Panc1 (cell line): ENCODE results near the gene RASSF5. TPM values are rescaled to one million over a fixed set of nuclear protein-coding genes. Genes with fewer than 3 reads are reported as not detected.

Experiments used
- ATAC-seq: fragments of 200-7000 bp; cut with Tn5 transposase; 2 replicates; pipeline ENCODE4 v1.9.1; 2020; ENCODE audit warnings: mild to moderate bottlenecking, moderate library complexity
- BruUV-seq: library from RNA; stranded (reverse); fragments of 400-500 nt; replicated peaks from 2 replicates; lab custom pipeline; 2021; lab: Mats Ljungman, UMichigan
- CTCF ChIA-PET: fragments of 300-600 bp; sonication (Branson Sonifier 250); formaldehyde crosslinking; loops from one replicate; lab custom pipeline; 2022; ENCODE audit warnings: antibody characterized with exemption; lab: Charles Lee
- POLR2A ChIA-PET: fragments of 300-600 bp; sonication (Branson Sonifier 250); formaldehyde crosslinking; loops from one replicate; lab custom pipeline; 2022; ENCODE audit warnings: antibody characterized with exemption; lab: Charles Lee
- DNase-seq: peaks from one replicate; pipeline ENCODE4 v3.0.0-alpha.2; 2010; ENCODE audit warnings: low read depth, low spot score
- H3K27ac ChIP-seq: 2 replicates; pipeline ENCODE4 v1.5.1; 2011; ENCODE audit warnings: mild to moderate bottlenecking, low read length, inconsistent platforms
- H3K27me3 ChIP-seq: fragments of 200-500 bp; sonication (Bioruptor generic); 2 replicates; pipeline ENCODE4 v1.6.0; 2014; ENCODE audit warnings: low read length, inconsistent platforms; ENCODE audit not compliant: control insufficient read depth, insufficient read depth
- H3K36me3 ChIP-seq: fragments of 200-500 bp; sonication (Bioruptor generic); 2 replicates; pipeline ENCODE4 v1.5.1; 2014; ENCODE audit warnings: inconsistent platforms, mild to moderate bottlenecking, low read length, moderate library complexity; ENCODE audit not compliant: control insufficient read depth, insufficient read depth
- H3K4me1 ChIP-seq: 2 replicates; pipeline ENCODE4 v1.5.1; 2011; ENCODE audit warnings: inconsistent platforms, mild to moderate bottlenecking, low read length, moderate library complexity; ENCODE audit not compliant: control insufficient read depth, insufficient read depth
- H3K4me3 ChIP-seq, 2 experiments: 2 replicates each; pipeline ENCODE4 v1.5.1; 2011 to 2012; ENCODE audit warnings: low read depth in 2 of 2, low read length in 2 of 2, mild to moderate bottlenecking in 2 of 2, inconsistent platforms in 1 of 2, moderate library complexity in 1 of 2
- H3K9me3 ChIP-seq: fragments of 200-500 bp; sonication (Bioruptor generic); 2 replicates; pipeline ENCODE4 v1.5.1; 2014; ENCODE audit warnings: low read depth, mild to moderate bottlenecking, inconsistent platforms, low read length, moderate library complexity; ENCODE audit not compliant: control insufficient read depth, insufficient read depth
- CTCF ChIP-seq: fragments of 450-650 bp; IDR thresholded peaks from 2 replicates; pipeline ENCODE4 v1.5.1; 2017; ENCODE audit warnings: mild to moderate bottlenecking
- POLR2AphosphoS5 ChIP-seq: IDR thresholded peaks from 2 replicates; pipeline ENCODE4 v1.6.1; 2012; ENCODE audit warnings: mild to moderate bottlenecking, low read depth, low read length, moderate library complexity
- REST ChIP-seq, 2 experiments: IDR thresholded peaks; 2 replicates each; pipeline ENCODE4 v1.6.1; 2011 to 2012; ENCODE audit warnings: low read depth in 2 of 2, control low read depth in 1 of 2, low read length in 1 of 2, mild to moderate bottlenecking in 1 of 2, moderate library complexity in 1 of 2; ENCODE audit not compliant: insufficient read depth in 1 of 2
- SIN3A ChIP-seq: IDR thresholded peaks from 2 replicates; pipeline ENCODE4 v1.6.1; 2012; ENCODE audit warnings: low read depth, mild to moderate bottlenecking, low read length, moderate library complexity, borderline replicate concordance; ENCODE audit not compliant: insufficient read depth
- TCF7L2 ChIP-seq: IDR thresholded peaks from 2 replicates; pipeline ENCODE4 v1.6.1; 2011; ENCODE audit warnings: mild to moderate bottlenecking, low read depth, low read length, inconsistent platforms
- in situ Hi-C: cut with HindIII; loops from 2 replicates; pipeline ENCODE4 v1.10.0; 2016; ENCODE audit warnings: low sequenced_read_pairs, low pct_unique_long_range_greater_than_20kb
- intact Hi-C: fragments of 100-400 bp; cut with micrococcal nuclease; formaldehyde crosslinking; loops from one replicate; pipeline ENCODE4 v1.10.0; 2022; ENCODE audit not compliant: unreplicated experiment
- total RNA-seq: library from RNA; stranded (reverse); gene quantifications from one replicate; pipeline ENCODE4 v1.2.1, GENCODE V29; 2021; ENCODE audit not compliant: unreplicated experiment

Gene RASSF5
- total RNA-seq, 1 experiment from 2014 or later: 1.6 TPM

- H3K27me3 ChIP-seq: peaks cover 14% of the 10 kb centered on the region
- no peak overlapping the region for H3K27ac ChIP-seq
- no TSS peak for BruUV-seq
- no peak for ATAC-seq
- no peaks in the 10 kb centered on the region for H3K36me3 ChIP-seq
- in situ Hi-C loops: no loop called here
- POLR2A ChIA-PET: no interaction called here
- H3K9me3 ChIP-seq: no peaks in the 10 kb centered on the region
- no peaks in the 10 kb centered on the region for H3K4me1 ChIP-seq
- H3K4me3 ChIP-seq: no peak overlapping the region
- intact Hi-C loops: no loop called here
- no peak for DNase-seq
- CTCF ChIA-PET: no interaction called here
- no peak for TF ChIP-seq REST (IDR thresholded peaks at IDR 0.05; ENCODE audit: insufficient read depth in 1 of 2, low read depth in 2 of 2, low read length in 1 of 2)
- no peak for TF ChIP-seq POLR2AphosphoS5
- no peak for TF ChIP-seq TCF7L2
- no peak for TF ChIP-seq SIN3A
- TF ChIP-seq CTCF: no peak
Observed at GRCh38 chr1:206500046-206500445, 7.3 kb upstream of the RASSF5 start.

- no peak for TF ChIP-seq REST (IDR thresholded peaks at IDR 0.05; ENCODE audit: insufficient read depth in 1 of 2, low read depth in 2 of 2, low read length in 1 of 2)
- TF ChIP-seq CTCF: no peak
- no peak for TF ChIP-seq POLR2AphosphoS5
- TF ChIP-seq TCF7L2: no peak
- TF ChIP-seq SIN3A: no peak
- ChIA-PET CTCF (no interaction called here), POLR2A (no interaction called here)
- no peak for ATAC-seq
- Histone ChIP-seq H3K4me3 (no peak overlapping the region), H3K4me1 (no peaks in the 10 kb centered on the region), H3K9me3 (no peaks in the 10 kb centered on the region), H3K27ac (no peak overlapping the region), H3K27me3 (peaks cover 25% of the 10 kb centered on the region), H3K36me3 (no peaks in the 10 kb centered on the region)
- no TSS peak for BruUV-seq
- DNase-seq: no peak
- intact Hi-C loops: no loop called here
- in situ Hi-C loops: no loop called here
Observed at GRCh38 chr1:206501881-206502280, 5.5 kb upstream of the RASSF5 start.
